ENCODE results near the gene RRAGC. TPM values are rescaled to one million over a fixed set of nuclear protein-coding genes. Genes with fewer than 3 reads are reported as not detected.

The RRAGC gene
- total RNA-seq, 1 experiment from 2014 or later = 25.9 TPM

- intact Hi-C loops (cut with micrococcal nuclease; ENCODE audit: unreplicated experiment) = loop anchor here (5.0 kb wide), 1 partner anchor 212 kb away; no protein-coding TSS in a partner anchor
- Mint-ChIP-seq H3K36me3 (ENCODE audit: insufficient read depth, unreplicated experiment) (no peaks in the 10 kb centered on the region), H3K4me1 (ENCODE audit: low read depth, unreplicated experiment) (no peaks in the 10 kb centered on the region), H3K9me3 (ENCODE audit: low read depth, unreplicated experiment) (no peaks in the 10 kb centered on the region), H3K27ac (ENCODE audit: unreplicated experiment) (no peak overlapping the region), H3K4me3 (ENCODE audit: low read depth, unreplicated experiment) (no peak overlapping the region), H3K27me3 (ENCODE audit: unreplicated experiment) (peaks cover 95% of the 10 kb centered on the region)
- no peak for TF ChIP-seq CTCF (IDR thresholded peaks at IDR 0.05; ENCODE audit: unreplicated experiment)
- DNase-seq = no peak
- CTCF ChIA-PET = interaction anchor here (0.7 to 1.0 kb wide), 2 partner anchors 16 to 62 kb away, joined by 3 to 4 read pairs; no protein-coding TSS in a partner anchor
- no TSS peak for BruUV-seq (replicated peaks)
Measured at GRCh38 chr1:38819516-38819915, 40.1 kb downstream of the RRAGC start.

- BruUV-seq (replicated peaks) = no TSS peak
- Mint-ChIP-seq H3K27ac (ENCODE audit: unreplicated experiment) (no peak overlapping the region), H3K4me1 (ENCODE audit: low read depth, unreplicated experiment) (no peaks in the 10 kb centered on the region), H3K36me3 (ENCODE audit: insufficient read depth, unreplicated experiment) (no peaks in the 10 kb centered on the region), H3K9me3 (ENCODE audit: low read depth, unreplicated experiment) (no peaks in the 10 kb centered on the region), H3K4me3 (ENCODE audit: low read depth, unreplicated experiment) (no peak overlapping the region), H3K27me3 (ENCODE audit: unreplicated experiment) (peaks cover 95% of the 10 kb centered on the region)
- DNase-seq = no peak
- intact Hi-C loops (cut with micrococcal nuclease; ENCODE audit: unreplicated experiment) = loop anchor here (5.0 kb wide), 1 partner anchor 212 kb away; no protein-coding TSS in a partner anchor
- no peak for TF ChIP-seq CTCF (IDR thresholded peaks at IDR 0.05; ENCODE audit: unreplicated experiment)
- CTCF ChIA-PET = interaction anchor here (0.6 to 1.0 kb wide), 3 partner anchors 16 to 959 kb away, joined by 3 to 4 read pairs (median 3); no protein-coding TSS in a partner anchor
Measured at GRCh38 chr1:38819040-38819439, 40.5 kb downstream of the RRAGC start.

- Mint-ChIP-seq H3K27me3 (ENCODE audit: unreplicated experiment) (peaks cover 99% of the 10 kb centered on the region), H3K4me3 (ENCODE audit: low read depth, unreplicated experiment) (no peak overlapping the region), H3K9me3 (ENCODE audit: low read depth, unreplicated experiment) (no peaks in the 10 kb centered on the region), H3K36me3 (ENCODE audit: insufficient read depth, unreplicated experiment) (no peaks in the 10 kb centered on the region), H3K4me1 (ENCODE audit: low read depth, unreplicated experiment) (no peaks in the 10 kb centered on the region), H3K27ac (ENCODE audit: unreplicated experiment) (no peak overlapping the region)
- intact Hi-C loops (cut with micrococcal nuclease; ENCODE audit: unreplicated experiment) = loop anchor here (5.0 kb wide), 1 partner anchor 211 kb away; no protein-coding TSS in a partner anchor
- BruUV-seq (replicated peaks) = no TSS peak
- peak; percentile 93 for TF ChIP-seq CTCF (IDR thresholded peaks at IDR 0.05; ENCODE audit: unreplicated experiment)
- peak; percentile 60 for DNase-seq
- CTCF ChIA-PET = interaction anchor here (0.6 to 1.0 kb wide), 3 partner anchors 17 to 959 kb away, joined by 3 to 4 read pairs (median 3); no protein-coding TSS in a partner anchor
Measured at GRCh38 chr1:38818175-38818976, 41.2 kb downstream of the RRAGC start.

- intact Hi-C loops (cut with micrococcal nuclease; ENCODE audit: unreplicated experiment) = loop anchor here (5.0 kb wide), 1 partner anchor 210 kb away; no protein-coding TSS in a partner anchor
- no peak for DNase-seq
- no peak overlapping the region for H3K4me3 Mint-ChIP-seq (ENCODE audit: low read depth, unreplicated experiment)
- H3K36me3 Mint-ChIP-seq (ENCODE audit: insufficient read depth, unreplicated experiment) = no peaks in the 10 kb centered on the region
- no peak overlapping the region for H3K27ac Mint-ChIP-seq (ENCODE audit: unreplicated experiment)
- H3K4me1 Mint-ChIP-seq (ENCODE audit: low read depth, unreplicated experiment) = no peaks in the 10 kb centered on the region
- no TSS peak for BruUV-seq (replicated peaks)
- H3K27me3 Mint-ChIP-seq (ENCODE audit: unreplicated experiment) = peaks cover 99% of the 10 kb centered on the region
- H3K9me3 Mint-ChIP-seq (ENCODE audit: low read depth, unreplicated experiment) = no peaks in the 10 kb centered on the region
- TF ChIP-seq CTCF (IDR thresholded peaks at IDR 0.05; ENCODE audit: unreplicated experiment) = no peak
- CTCF ChIA-PET = no interaction called here
Measured at GRCh38 chr1:38817267-38818174, 42.1 kb downstream of the RRAGC start.

Measured in Calu3 (cell line).